Body of pancreas (tissue), 4 donors: ENCODE measurements around the gene EEF2. TPM values are rescaled to one million over a fixed set of nuclear protein-coding genes. Genes with fewer than 3 reads are reported as not detected.

ENCODE experiments used
- ATAC-seq: fragments of 150-250 bp; one replicate; pipeline ENCODE4 v1.9.1; 2016
- DNase-seq, 4 donors: peaks; one replicate each; pipeline ENCODE4 v3.0.0-alpha.2; 2019
- H3K27ac ChIP-seq, 4 donors: fragments of 200-600 bp; sonication (generic); 1 replicate in 3 of 4; 2 replicates in 1 of 4; pipeline versions ENCODE4 v1.5.1 to v1.6.1; 2016 to 2019; ENCODE audit warnings: mild to moderate bottlenecking in 1 of 4, mixed read lengths in 1 of 4, moderate library complexity in 1 of 4
- H3K27me3 ChIP-seq, 2 donors: fragments of 200-600 bp; sonication (generic); one replicate each; pipeline ENCODE4 v1.6.0; 2016; ENCODE audit warnings: mild to moderate bottlenecking in 1 of 2
- H3K36me3 ChIP-seq, 2 donors: fragments of 200-600 bp; sonication (generic); replicated peaks in 1 of 2; 2 replicates each; pipeline ENCODE4 v1.5.1; 2016; ENCODE audit warnings: low read depth in 2 of 2; ENCODE audit not compliant: insufficient read depth in 1 of 2
- H3K4me1 ChIP-seq: fragments of 200-600 bp; sonication (generic); one replicate; pipeline ENCODE4 v1.6.0; 2016
- H3K4me3 ChIP-seq, 2 donors: fragments of 200-600 bp; sonication (generic); 1 replicate in 1 of 2; 2 replicates in 1 of 2; pipeline ENCODE4 v1.5.1; 2016 to 2019
- H3K9me3 ChIP-seq, 3 donors: fragments of 200-600 bp; sonication (generic); 1 replicate in 2 of 3; 2 replicates in 1 of 3; pipeline ENCODE4 v1.5.1; 2016
- CTCF ChIP-seq, 7 experiments: fragments of 450-650 bp in 4 of 7; fragments of 200-600 bp in 3 of 7; sonication (generic) in 3 of 7; IDR thresholded peaks; one replicate each; pipeline ENCODE4 v1.5.1; 2016 to 2019; ENCODE audit warnings: antibody characterized with exemption in 7 of 7
- POLR2A ChIP-seq, 3 donors: fragments of 450-650 bp; IDR thresholded peaks; one replicate each; pipeline ENCODE4 v1.6.1; 2016; ENCODE audit warnings: antibody characterized with exemption in 3 of 3, mild to moderate bottlenecking in 2 of 3
- WGBS, 2 donors: methylation state at CpG; one replicate each; pipeline ENCODE4 v1.1.5; 2017; 5-methylcytosine and 5-hydroxymethylcytosine counted together
- intact Hi-C: fragments of 100-400 bp; cut with DNase I; formaldehyde crosslinking; loops from one replicate; pipeline ENCODE4 v1.15.1; 2023
- total RNA-seq, 2 donors: library from RNA; depleted of rRNA; stranded (reverse); fragments of >200 nt; gene quantifications; one replicate each; pipeline ENCODE4 v1.1.0, GENCODE V29; 2016

EEF2 gene
- total RNA-seq, 2 donors from 2014 or later: 1,656 to 1,704 TPM

- Histone ChIP-seq H3K4me3 (no peak overlapping the region), H3K27me3 (no peaks in the 10 kb centered on the region), H3K9me3 (no peaks in the 10 kb centered on the region), H3K36me3 (peaks cover 5 to 14% of the 10 kb centered on the region in 2 donors), H3K27ac (no peak overlapping the region), H3K4me1 (no peaks in the 10 kb centered on the region)
- TF ChIP-seq CTCF (IDR thresholded peaks at IDR 0.05) (no peak), POLR2A (IDR thresholded peaks at IDR 0.05) (no peak)
- intact Hi-C loops: no loop called here
- ATAC-seq (no peak), DNase-seq (no peak)
- WGBS, 2 donors: 91 to 93% methylated on average over 27 to 45 of the region's 48 CpGs
These were observed 43.3 kb upstream of the EEF2 start for GRCh38 chr19:4028334-4029246.

GRCh38 chr19:4027146-4027545 lies 41.9 kb upstream of the EEF2 start:
- no peaks in the 10 kb centered on the region for H3K9me3 ChIP-seq
- H3K4me3 ChIP-seq: no peak overlapping the region
- WGBS, 2 donors: 89 to 93% methylated on average over 10 to 16 of the region's 16 CpGs
- H3K4me1 ChIP-seq: no peaks in the 10 kb centered on the region
- intact Hi-C loops: no loop called here
- ATAC-seq: no peak
- no peak for TF ChIP-seq POLR2A (IDR thresholded peaks at IDR 0.05)
- TF ChIP-seq CTCF (IDR thresholded peaks at IDR 0.05): no peak
- no peaks in the 10 kb centered on the region for H3K27me3 ChIP-seq
- H3K27ac ChIP-seq: no peak overlapping the region
- DNase-seq: no peak
- peaks cover 5 to 10% of the 10 kb centered on the region in 2 donors for H3K36me3 ChIP-seq

- intact Hi-C loops: no loop called here
- WGBS, 2 donors: 66 to 79% methylated on average over 7 to 9 of the region's 11 CpGs
- H3K4me1 ChIP-seq: no peaks in the 10 kb centered on the region
- no peak for TF ChIP-seq POLR2A (IDR thresholded peaks at IDR 0.05)
- no peak for TF ChIP-seq CTCF (IDR thresholded peaks at IDR 0.05)
- H3K4me3 ChIP-seq: no peak overlapping the region
- H3K27ac ChIP-seq: no peak overlapping the region
- no peaks in the 10 kb centered on the region for H3K9me3 ChIP-seq
- peaks cover 5 to 10% of the 10 kb centered on the region in 2 donors for H3K36me3 ChIP-seq
- H3K27me3 ChIP-seq: no peaks in the 10 kb centered on the region
- ATAC-seq (no peak), DNase-seq (no peak)
These were observed 40.1 kb upstream of the EEF2 start for GRCh38 chr19:4025317-4025716.

GRCh38 chr19:4023600-4024398 lies 38.5 kb upstream of the EEF2 start:
- peak overlapping the region in 2 of 4 donors; percentile 8 to 18 for H3K27ac ChIP-seq
- WGBS, 2 donors: 87% methylated on average over 17 to 30 of the region's 34 CpGs
- no peak for DNase-seq

More at GRCh38 chr19:4023600-4024398, 38.5 kb upstream of the EEF2 start:
- ATAC-seq: peak; percentile 34
- H3K27me3 ChIP-seq: no peaks in the 10 kb centered on the region
- H3K4me1 ChIP-seq: no peaks in the 10 kb centered on the region
- intact Hi-C loops: no loop called here
- H3K9me3 ChIP-seq: no peaks in the 10 kb centered on the region
- peaks cover 1 to 9% of the 10 kb centered on the region in 2 donors for H3K36me3 ChIP-seq
- no peak overlapping the region for H3K4me3 ChIP-seq
- TF ChIP-seq CTCF (IDR thresholded peaks at IDR 0.05): no peak
